ENCODE results near the gene AQP11. TPM values are rescaled to one million over a fixed set of nuclear protein-coding genes. Genes with fewer than 3 reads are reported as not detected.

The AQP11 gene
- 0.43 and 2.9 TPM in 2 replicates for total RNA-seq (2014; rRNA removed; shearing (Covaris generic))
- polyA plus RNA-seq (2016; fragmentation: Nextera tagmentation; extraction: Ambion mirVana) = 0.80 and 1.1 TPM in 2 replicates

- WGBS, 2 experiments (ENCODE audit: low coverage in 1 of 2, low lambda C conversion rate in 2 of 2, missing lambda C conversion rate in 2 of 2) = 1% methylated on average over 38 to 57 of the region's 75 CpGs
- Histone ChIP-seq H3K9ac (peak within 1 kb of the TSS; percentile 60), H3K27me3 (replicated peaks; ENCODE audit: insufficient read depth) (no peaks in the 10 kb centered on the region), H3K79me2 (ENCODE audit: insufficient read depth) (no peaks in the 10 kb centered on the region), H3K9me3 (ENCODE audit: low read depth) (no peaks in the 10 kb centered on the region), H3K4me2 (ENCODE audit: unreplicated experiment) (peak within 1 kb of the TSS; percentile 89), H3F3A (ENCODE audit: insufficient read depth) (no peaks in the 10 kb centered on the region), H3K9me2 (ENCODE audit: insufficient read depth) (no peaks in the 10 kb centered on the region), H4K20me1 (ENCODE audit: insufficient read depth) (no peaks in the 10 kb centered on the region), H3K4me3 (peak within 1 kb of the TSS; percentile 77), H2AFZ (peak within 1 kb of the TSS; percentile 88), H3K36me3 (ENCODE audit: low read depth) (no peaks in the 10 kb centered on the region), H3K4me1 (ENCODE audit: insufficient read depth) (0 out of 2 replicates have a peak, but pooled peaks cover 8% of the 10 kb centered on the region), H3K27ac (no peak within 1 kb of the TSS)
- in situ Hi-C loops (cut with MboI) = no loop called here
- DNase-seq = peak; percentile 89
- TF ChIP-seq EZH2phosphoT487 (IDR thresholded peaks at IDR 0.05; ENCODE audit: insufficient read depth, low read depth) = no peak
- TF ChIP-seq EZH2 (IDR thresholded peaks at IDR 0.05; ENCODE audit: insufficient read depth, poor library complexity, severe bottlenecking) = no peak
Measured at GRCh38 chr11:77589521-77590193, at the start of gene AQP11. AQP11 (plus strand) TSS chr11:77589953; CDS start chr11:77589993, 40 bp downstream.

- TF ChIP-seq EZH2phosphoT487 (IDR thresholded peaks at IDR 0.05; ENCODE audit: insufficient read depth, low read depth) = no peak
- no peak for TF ChIP-seq EZH2 (IDR thresholded peaks at IDR 0.05; ENCODE audit: insufficient read depth, poor library complexity, severe bottlenecking)
- Histone ChIP-seq H3K27ac (no peak overlapping the region), H3K9me2 (ENCODE audit: insufficient read depth) (no peaks in the 10 kb centered on the region), H3K9me3 (ENCODE audit: low read depth) (no peaks in the 10 kb centered on the region), H3K4me3 (no peak overlapping the region), H3K36me3 (ENCODE audit: low read depth) (no peaks in the 10 kb centered on the region), H3K27me3 (replicated peaks; ENCODE audit: insufficient read depth) (no peaks in the 10 kb centered on the region), H3K79me2 (ENCODE audit: insufficient read depth) (no peaks in the 10 kb centered on the region), H3K9ac (no peak overlapping the region), H3F3A (ENCODE audit: insufficient read depth) (no peaks in the 10 kb centered on the region), H3K4me2 (ENCODE audit: unreplicated experiment) (no peak overlapping the region), H2AFZ (no peak overlapping the region), H3K4me1 (ENCODE audit: insufficient read depth) (peaks cover 8% of the 10 kb centered on the region; the same call in 1 of the 2 replicates), H4K20me1 (ENCODE audit: insufficient read depth) (no peaks in the 10 kb centered on the region)
- in situ Hi-C loops (cut with MboI) = no loop called here
- peak; percentile 65 for DNase-seq
- 0% methylated on average over 1 of the region's 1 CpG for WGBS, 2 experiments (ENCODE audit: low coverage in 1 of 2, low lambda C conversion rate in 2 of 2, missing lambda C conversion rate in 2 of 2)
Measured at GRCh38 chr11:77542296-77542695, 47.5 kb upstream of the AQP11 start.

- Histone ChIP-seq H3K9me2 (ENCODE audit: insufficient read depth) (no peaks in the 10 kb centered on the region), H3K9ac (no peak overlapping the region), H3K79me2 (ENCODE audit: insufficient read depth) (no peaks in the 10 kb centered on the region), H3K36me3 (ENCODE audit: low read depth) (no peaks in the 10 kb centered on the region), H3K4me1 (ENCODE audit: insufficient read depth) (peaks cover 4% of the 10 kb centered on the region; the same call in 1 of the 2 replicates), H3K9me3 (ENCODE audit: low read depth) (no peaks in the 10 kb centered on the region), H3K4me3 (no peak overlapping the region), H3K4me2 (ENCODE audit: unreplicated experiment) (no peak overlapping the region), H3F3A (ENCODE audit: insufficient read depth) (no peaks in the 10 kb centered on the region), H4K20me1 (ENCODE audit: insufficient read depth) (no peaks in the 10 kb centered on the region), H2AFZ (no peak overlapping the region), H3K27me3 (replicated peaks; ENCODE audit: insufficient read depth) (no peaks in the 10 kb centered on the region), H3K27ac (no peak overlapping the region)
- in situ Hi-C loops (cut with MboI) = no loop called here
- TF ChIP-seq EZH2 (IDR thresholded peaks at IDR 0.05; ENCODE audit: insufficient read depth, poor library complexity, severe bottlenecking) (no peak), EZH2phosphoT487 (IDR thresholded peaks at IDR 0.05; ENCODE audit: insufficient read depth, low read depth) (no peak)
- 88 to 97% methylated on average over 7 of the region's 7 CpGs for WGBS, 2 experiments (ENCODE audit: low coverage in 1 of 2, low lambda C conversion rate in 2 of 2, missing lambda C conversion rate in 2 of 2)
- no peak for DNase-seq
Measured at GRCh38 chr11:77547047-77547836, 42.5 kb upstream of the AQP11 start.

GRCh38 chr11:77547863-77548551, 41.7 kb upstream of the AQP11 start:
- Histone ChIP-seq H3K79me2 (ENCODE audit: insufficient read depth) (no peaks in the 10 kb centered on the region), H3K27ac (no peak overlapping the region), H3K36me3 (ENCODE audit: low read depth) (no peaks in the 10 kb centered on the region), H4K20me1 (ENCODE audit: insufficient read depth) (no peaks in the 10 kb centered on the region), H3K9me2 (ENCODE audit: insufficient read depth) (no peaks in the 10 kb centered on the region), H3K9me3 (ENCODE audit: low read depth) (no peaks in the 10 kb centered on the region), H2AFZ (peak overlapping the region; percentile 70), H3F3A (ENCODE audit: insufficient read depth) (no peaks in the 10 kb centered on the region), H3K4me2 (ENCODE audit: unreplicated experiment) (no peak overlapping the region), H3K27me3 (replicated peaks; ENCODE audit: insufficient read depth) (no peaks in the 10 kb centered on the region), H3K4me3 (no peak overlapping the region), H3K4me1 (ENCODE audit: insufficient read depth) (no peaks in the 10 kb centered on the region), H3K9ac (no peak overlapping the region)
- in situ Hi-C loops (cut with MboI) = no loop called here
- no peak for TF ChIP-seq EZH2phosphoT487 (IDR thresholded peaks at IDR 0.05; ENCODE audit: insufficient read depth, low read depth)
- no peak for TF ChIP-seq EZH2 (IDR thresholded peaks at IDR 0.05; ENCODE audit: insufficient read depth, poor library complexity, severe bottlenecking)
- peak; percentile 86 for DNase-seq
- WGBS, 2 experiments (ENCODE audit: low coverage in 1 of 2, low lambda C conversion rate in 2 of 2, missing lambda C conversion rate in 2 of 2) = 27 to 28% methylated on average over 9 of the region's 9 CpGs
